CD8-positive, alpha-beta memory T cell (primary cell): Measurements from ENCODE around the gene RAB11B. TPM values are rescaled to one million over a fixed set of nuclear protein-coding genes. Genes with fewer than 3 reads are reported as not detected.

ENCODE experiments used
- CTCF ChIA-PET: fragments of 350-600 bp; sonication (Branson Sonifier 250); formaldehyde crosslinking; loops from one replicate; lab custom pipeline; 2021; ENCODE audit warnings: antibody characterized with exemption; lab: Charles Lee
- POLR2A ChIA-PET: fragments of 350-600 bp; sonication (Branson Sonifier 250); formaldehyde crosslinking; loops from one replicate; lab custom pipeline; 2021; ENCODE audit warnings: antibody characterized with exemption; lab: Charles Lee
- DNase-seq, 5 donors: peaks; one replicate each; pipeline versions ENCODE4 v3.0.0 to v3.0.0-alpha.2; 2020 to 2022; ENCODE audit warnings: mixed read lengths in 1 of 5
- H3K27ac ChIP-seq: one replicate; pipeline ENCODE4 v1.7.0; 2013; ENCODE audit warnings: low read depth, mild to moderate bottlenecking, low read length, moderate library complexity
- H3K27me3 ChIP-seq: 2 replicates; pipeline ENCODE4 v1.7.0; 2013; ENCODE audit warnings: low read length, mild to moderate bottlenecking; ENCODE audit not compliant: insufficient read depth, poor library complexity, severe bottlenecking
- H3K36me3 ChIP-seq: 2 replicates; pipeline ENCODE4 v1.7.0; 2013; ENCODE audit warnings: mild to moderate bottlenecking, low read length, moderate library complexity; ENCODE audit not compliant: insufficient read depth
- H3K4me1 ChIP-seq: 2 replicates; pipeline ENCODE4 v1.7.0; 2013; ENCODE audit warnings: mild to moderate bottlenecking, low read length, moderate library complexity; ENCODE audit not compliant: insufficient read depth
- H3K4me3 ChIP-seq: 2 replicates; pipeline ENCODE4 v1.7.0; 2013; ENCODE audit warnings: mild to moderate bottlenecking, low read length
- H3K9me3 ChIP-seq: 2 replicates; pipeline ENCODE4 v1.7.0; 2013; ENCODE audit warnings: mild to moderate bottlenecking, low read length
- H3K27ac Mint-ChIP-seq, 8 donors: one replicate each; pipeline ENCODE4 v1.8.0; 2020 to 2021; ENCODE audit warnings: mixed read lengths in 8 of 8, mild to moderate bottlenecking in 6 of 8, inconsistent platforms in 3 of 8, moderate library complexity in 3 of 8
- H3K27me3 Mint-ChIP-seq, 2 donors: one replicate each; pipeline ENCODE4 v1.8.0; 2020 to 2021; ENCODE audit warnings: mixed read lengths in 2 of 2, mild to moderate bottlenecking in 1 of 2, moderate library complexity in 1 of 2
- H3K36me3 Mint-ChIP-seq, 3 donors: one replicate each; pipeline ENCODE4 v1.8.0; 2020 to 2021; ENCODE audit warnings: mixed read lengths in 3 of 3, inconsistent platforms in 1 of 3, mild to moderate bottlenecking in 1 of 3
- H3K4me1 Mint-ChIP-seq, 3 donors: one replicate each; pipeline ENCODE4 v1.8.0; 2020 to 2021; ENCODE audit warnings: mixed read lengths in 3 of 3, inconsistent platforms in 1 of 3, mild to moderate bottlenecking in 1 of 3
- H3K4me3 Mint-ChIP-seq, 7 donors: one replicate each; pipeline ENCODE4 v1.8.0; 2020 to 2021; ENCODE audit warnings: mixed read lengths in 7 of 7, mild to moderate bottlenecking in 6 of 7, moderate library complexity in 4 of 7, inconsistent platforms in 2 of 7
- H3K9me3 Mint-ChIP-seq, 5 donors: one replicate each; pipeline ENCODE4 v1.8.0; 2020 to 2022; ENCODE audit warnings: mixed read lengths in 5 of 5, mild to moderate bottlenecking in 3 of 5, moderate library complexity in 2 of 5, inconsistent platforms in 1 of 5
- polyA plus RNA-seq: library from polyadenylated mRNA; unstranded; fragments of 300-500 nt; fragmentation: Illumina TruSeq; gene quantifications from one replicate; pipeline ENCODE4 v1.2.3, GENCODE V29; 2021
- total RNA-seq, 2 experiments: library from RNA; stranded (reverse); gene quantifications; one replicate each; pipeline ENCODE4 v1.2.3, GENCODE V29; 2021

Gene RAB11B
- total and polyA plus RNA-seq, 3 experiments from 2014 or later, result 61.7 to 87.4 (median 69.7) TPM

DNA sequence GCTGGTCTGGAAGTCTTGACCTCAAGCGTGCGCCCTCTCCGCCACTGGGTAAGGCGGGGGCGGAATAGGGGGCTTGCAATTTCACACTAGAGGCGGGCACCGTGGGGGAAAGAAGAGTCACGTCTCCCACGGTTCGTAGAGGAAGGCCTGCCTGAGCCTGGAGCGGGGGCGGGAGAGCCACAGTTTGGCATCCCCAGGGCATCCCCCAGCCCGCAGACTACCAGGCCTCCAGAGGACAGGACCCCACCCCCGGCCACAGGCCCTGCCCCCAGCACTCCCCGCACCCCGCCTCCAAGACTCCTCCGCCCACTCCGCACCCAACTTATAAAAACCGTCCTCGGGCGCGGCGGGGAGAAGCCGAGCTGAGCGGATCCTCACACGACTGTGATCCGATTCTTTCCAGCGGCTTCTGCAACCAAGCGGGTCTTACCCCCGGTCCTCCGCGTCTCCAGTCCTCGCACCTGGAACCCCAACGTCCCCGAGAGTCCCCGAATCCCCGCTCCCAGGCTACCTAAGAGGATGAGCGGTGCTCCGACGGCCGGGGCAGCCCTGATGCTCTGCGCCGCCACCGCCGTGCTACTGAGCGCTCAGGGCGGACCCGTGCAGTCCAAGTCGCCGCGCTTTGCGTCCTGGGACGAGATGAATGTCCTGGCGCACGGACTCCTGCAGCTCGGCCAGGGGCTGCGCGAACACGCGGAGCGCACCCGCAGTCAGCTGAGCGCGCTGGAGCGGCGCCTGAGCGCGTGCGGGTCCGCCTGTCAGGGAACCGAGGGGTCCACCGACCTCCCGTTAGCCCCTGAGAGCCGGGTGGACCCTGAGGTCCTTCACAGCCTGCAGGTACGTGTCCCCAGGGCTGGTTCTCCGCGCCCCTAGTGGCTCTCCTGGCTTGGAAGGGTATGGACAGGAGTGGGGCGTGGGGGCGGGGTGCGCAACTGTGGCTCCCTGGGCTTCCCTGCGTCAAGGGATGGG lies 26.1 kb upstream of the RAB11B start, which contains the start of gene ANGPTL4:
Gene ANGPTL4 (plus strand): TSS at position 353 of the 969 bp plus-strand sequence. CDS start 167 bp downstream, at position 520.
- Histone ChIP-seq H3K27me3 (peaks cover 12% of the 10 kb centered on the region), H3K4me1 (peaks cover 5% of the 10 kb centered on the region), H3K36me3 (no peaks in the 10 kb centered on the region), H3K27ac (no peak within 1 kb of the TSS), H3K9me3 (no peaks in the 10 kb centered on the region), H3K4me3 (peak within 1 kb of the TSS; percentile 26)
- Mint-ChIP-seq H3K27ac (peak within 1 kb of the TSS in 4 of 8 donors; percentile 28 to 92 (median 53)), H3K4me3 (peak within 1 kb of the TSS; percentile 2 to 91 (median 84)), H3K36me3 (no peaks in the 10 kb centered on the region), H3K9me3 (no peaks in the 10 kb centered on the region), H3K4me1 (peaks cover 4 to 15% (median 14%) of the 10 kb centered on the region in 3 donors), H3K27me3 (peaks cover 29 to 53% of the 10 kb centered on the region in 2 donors)
- DNase-seq, result peak in 4 of 5 donors; percentile 13 to 58 (median 30)
- POLR2A ChIA-PET, result interaction anchor here (0.6 to 1.0 kb wide), 2 partner anchors 70 to 269 kb away, joined by 3 read pairs; no protein-coding TSS in a partner anchor
- CTCF ChIA-PET, result interaction anchor here (1.0 to 1.1 kb wide), 2 partner anchors 34 to 50 kb away, joined by 3 read pairs; no protein-coding TSS in a partner anchor

- Histone ChIP-seq H3K27me3 (peaks cover 12% of the 10 kb centered on the region), H3K36me3 (no peaks in the 10 kb centered on the region), H3K9me3 (no peaks in the 10 kb centered on the region), H3K4me3 (no peak overlapping the region), H3K27ac (no peak overlapping the region), H3K4me1 (peaks cover 5% of the 10 kb centered on the region)
- no peaks in the 10 kb centered on the region for H3K36me3 Mint-ChIP-seq
- no peak for DNase-seq
- H3K9me3 Mint-ChIP-seq, result no peaks in the 10 kb centered on the region
- H3K4me3 Mint-ChIP-seq, result peak overlapping the region in 2 of 7 donors; percentile 5 to 24
- H3K4me1 Mint-ChIP-seq, result peaks cover 4 to 15% (median 14%) of the 10 kb centered on the region in 3 donors
- H3K27ac Mint-ChIP-seq, result no peak overlapping the region
- peaks cover 26 to 51% of the 10 kb centered on the region in 2 donors for H3K27me3 Mint-ChIP-seq
- ChIA-PET CTCF (interaction anchor here (2.2 kb wide), 1 partner anchor 12 kb away, joined by 11 read pairs; no protein-coding TSS in a partner anchor), POLR2A (no interaction called here)
Observed at GRCh38 chr19:8366121-8366581, 24.0 kb upstream of the RAB11B start.

DNA sequence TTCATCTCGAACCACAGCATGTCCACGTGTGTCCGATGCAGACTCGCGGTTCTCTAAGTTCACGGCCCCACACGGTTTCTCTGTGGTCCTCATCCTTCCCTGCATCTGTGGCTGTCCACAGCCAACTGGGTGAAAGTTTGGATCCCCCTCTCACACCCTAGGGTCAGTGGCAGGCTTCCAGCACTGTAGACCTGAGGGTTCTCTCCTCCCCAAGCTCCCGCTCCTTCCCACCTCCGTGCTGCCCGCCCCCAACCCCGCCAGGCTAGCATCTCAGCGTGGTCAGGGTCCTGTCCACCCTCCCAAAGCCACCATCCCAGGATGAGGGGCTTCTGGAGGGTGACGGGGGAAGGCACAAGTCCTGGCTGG lies 23.2 kb upstream of the RAB11B start:
- Histone ChIP-seq H3K4me1 (peaks cover 5% of the 10 kb centered on the region), H3K9me3 (no peaks in the 10 kb centered on the region), H3K27ac (no peak overlapping the region), H3K4me3 (no peak overlapping the region), H3K27me3 (peaks cover 9% of the 10 kb centered on the region), H3K36me3 (no peaks in the 10 kb centered on the region)
- Mint-ChIP-seq H3K4me3 (no peak overlapping the region), H3K27me3 (peaks cover 23 to 46% of the 10 kb centered on the region in 2 donors), H3K9me3 (no peaks in the 10 kb centered on the region), H3K36me3 (no peaks in the 10 kb centered on the region), H3K4me1 (peaks cover 4 to 15% (median 14%) of the 10 kb centered on the region in 3 donors), H3K27ac (no peak overlapping the region)
- DNase-seq, result no peak
- ChIA-PET CTCF (interaction anchor here (2.2 kb wide), 1 partner anchor 13 kb away, joined by 11 read pairs; no protein-coding TSS in a partner anchor), POLR2A (no interaction called here)

DNA sequence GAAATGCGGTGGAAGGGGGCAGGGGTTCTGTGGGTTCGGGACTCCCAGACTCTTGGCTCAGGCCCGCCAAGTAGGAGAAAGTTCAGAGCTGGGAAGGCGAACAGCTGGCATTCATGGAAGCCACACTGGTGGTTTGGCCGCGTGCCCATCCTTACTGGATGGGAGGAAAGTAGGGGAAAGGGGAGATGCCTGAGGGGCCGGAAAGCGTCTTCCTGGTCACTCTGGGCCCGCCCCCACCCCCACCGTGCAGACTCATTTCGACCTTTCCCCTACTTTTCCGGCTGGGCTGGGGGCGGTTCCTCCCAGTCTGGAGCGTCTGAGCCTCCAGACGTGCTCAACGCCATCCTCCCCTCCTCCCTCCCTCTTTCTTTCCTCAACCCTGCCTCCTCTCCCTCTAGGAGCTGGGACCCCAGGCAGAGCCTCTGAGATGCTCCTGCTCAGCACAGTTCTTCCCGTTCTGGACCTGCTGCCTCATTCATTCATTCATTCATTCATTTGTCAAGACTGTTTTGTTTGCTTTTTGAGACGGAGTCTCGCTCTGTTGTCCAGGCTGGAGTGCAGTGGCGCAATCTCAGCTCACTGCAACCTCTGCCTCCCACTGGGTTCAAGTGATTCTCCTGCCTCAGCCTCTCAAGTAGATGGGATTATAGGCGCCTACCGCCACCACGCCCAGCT lies 22.7 kb upstream of the RAB11B start:
- Histone ChIP-seq H3K4me3 (no peak overlapping the region), H3K27me3 (peaks cover 7% of the 10 kb centered on the region), H3K9me3 (no peaks in the 10 kb centered on the region), H3K4me1 (peaks cover 5% of the 10 kb centered on the region), H3K27ac (no peak overlapping the region), H3K36me3 (no peaks in the 10 kb centered on the region)
- H3K4me3 Mint-ChIP-seq, result peak overlapping the region in 1 of 7 donors; percentile 48
- peaks cover 20 to 46% of the 10 kb centered on the region in 2 donors for H3K27me3 Mint-ChIP-seq
- DNase-seq, result no peak
- CTCF ChIA-PET, result interaction anchor here (2.4 kb wide), 1 partner anchor 14 kb away, joined by 10 read pairs; no protein-coding TSS in a partner anchor
- no peak overlapping the region for H3K27ac Mint-ChIP-seq
- H3K4me1 Mint-ChIP-seq, result peaks cover 4 to 15% (median 14%) of the 10 kb centered on the region in 3 donors
- no peaks in the 10 kb centered on the region for H3K36me3 Mint-ChIP-seq
- no peaks in the 10 kb centered on the region for H3K9me3 Mint-ChIP-seq
- POLR2A ChIA-PET, result no interaction called here

DNA sequence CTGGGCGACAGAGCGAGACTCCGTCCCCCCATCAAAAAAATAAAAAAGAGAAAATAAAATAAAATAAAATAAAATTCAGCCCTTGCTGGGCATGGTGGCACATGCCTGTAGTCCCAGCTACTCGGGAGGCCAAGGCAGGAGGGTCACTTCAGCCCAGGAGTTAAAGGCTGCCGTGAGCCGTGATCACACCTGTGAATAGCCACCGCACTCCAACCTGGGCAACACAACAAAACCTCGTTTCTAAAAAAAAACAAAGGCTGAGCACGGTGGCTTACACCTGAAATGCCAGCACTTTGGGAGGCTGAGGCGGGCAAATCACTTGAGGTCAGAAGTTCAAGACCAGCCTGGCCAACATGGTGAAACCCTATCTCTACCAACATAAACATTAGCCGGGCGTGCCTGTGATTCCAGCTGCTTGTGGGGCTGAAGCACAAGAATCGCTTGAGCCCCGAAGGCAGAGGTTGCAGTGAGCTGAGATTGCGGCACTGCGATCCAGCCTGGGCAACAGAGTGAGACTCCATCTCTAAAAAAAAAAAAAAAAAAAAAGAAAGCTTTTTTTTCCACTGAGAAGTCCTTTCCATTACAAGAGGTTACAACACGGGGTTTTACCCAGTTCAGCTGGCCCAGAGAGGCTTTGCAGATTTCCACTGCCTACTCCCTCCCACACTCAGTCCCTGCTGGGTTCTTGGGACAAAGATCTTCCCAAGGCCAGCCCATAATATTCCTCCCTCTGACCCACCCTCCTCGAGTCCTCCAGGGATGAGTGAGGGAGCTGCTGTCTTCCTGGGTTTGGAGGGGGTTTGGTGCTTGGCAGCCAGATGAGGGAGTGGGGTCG lies 19.8 kb upstream of the RAB11B start:
- H3K27me3 ChIP-seq, result no peaks in the 10 kb centered on the region
- ChIA-PET POLR2A (interaction anchor here (0.7 kb wide), 1 partner anchor 45 kb away, joined by 4 read pairs; no protein-coding TSS in a partner anchor), CTCF (no interaction called here)
- H3K4me1 ChIP-seq, result no peaks in the 10 kb centered on the region
- Mint-ChIP-seq H3K9me3 (no peaks in the 10 kb centered on the region), H3K27ac (no peak overlapping the region), H3K27me3 (peaks cover 18 to 33% of the 10 kb centered on the region in 2 donors), H3K36me3 (no peaks in the 10 kb centered on the region), H3K4me3 (no peak overlapping the region), H3K4me1 (no peaks in the 10 kb centered on the region)
- no peak for DNase-seq
- H3K27ac ChIP-seq, result peak overlapping the region; percentile 31
- no peak overlapping the region for H3K4me3 ChIP-seq
- H3K9me3 ChIP-seq, result no peaks in the 10 kb centered on the region
- H3K36me3 ChIP-seq, result no peaks in the 10 kb centered on the region

GRCh38 chr19:8371011-8371804 lies 19.0 kb upstream of the RAB11B start:
- no peaks in the 10 kb centered on the region for H3K36me3 Mint-ChIP-seq
- Histone ChIP-seq H3K27me3 (no peaks in the 10 kb centered on the region), H3K4me1 (no peaks in the 10 kb centered on the region), H3K36me3 (no peaks in the 10 kb centered on the region), H3K4me3 (no peak overlapping the region), H3K27ac (peak overlapping the region; percentile 31), H3K9me3 (no peaks in the 10 kb centered on the region)
- H3K27me3 Mint-ChIP-seq, result peaks cover 12 to 25% of the 10 kb centered on the region in 2 donors
- CTCF ChIA-PET, result interaction anchor here (0.7 kb wide), 1 partner anchor 17 kb away, joined by 3 read pairs; no protein-coding TSS in a partner anchor
- H3K4me1 Mint-ChIP-seq, result no peaks in the 10 kb centered on the region
- H3K9me3 Mint-ChIP-seq, result no peaks in the 10 kb centered on the region
- POLR2A ChIA-PET, result no interaction called here
- H3K4me3 Mint-ChIP-seq, result no peak overlapping the region
- H3K27ac Mint-ChIP-seq, result no peak overlapping the region
- no peak for DNase-seq
